Stimulated activated naive B cell treated with anti-CD40 and anti-IgM and Interleukin-4, amounts not matched to agents 10 μg/mL and 1 μg/mL and 100 μg/mL, for 72 hours (primary cell): ENCODE results near the gene MAD1L1.
"Not testable (repeated sequence)": the region's sequence is repeated elsewhere in the genome, so short reads cannot be mapped to it uniquely, and the experiment has no call there.

Experiments used
- ATAC-seq, 2 donors: fragments of 150-1000 bp; cut with Tn5 transposase; replicated peaks; 2 replicates each; pipeline ENCODE4 v1.10.0; 2021; ENCODE audit warnings: moderate library complexity in 1 of 2
- DNase-seq: peaks from one replicate; pipeline ENCODE4 v3.0.0; 2021
- H3K27ac Mint-ChIP-seq: one replicate; pipeline ENCODE4 v1.8.0; 2022; ENCODE audit warnings: mild to moderate bottlenecking, mixed read lengths
- H3K27me3 Mint-ChIP-seq, 2 donors: one replicate each; pipeline ENCODE4 v1.8.0; 2022; ENCODE audit warnings: mixed read lengths in 2 of 2
- H3K36me3 Mint-ChIP-seq, 2 donors: one replicate each; pipeline ENCODE4 v1.8.0; 2022; ENCODE audit warnings: mixed read lengths in 2 of 2, mild to moderate bottlenecking in 1 of 2
- H3K4me1 Mint-ChIP-seq, 2 donors: one replicate each; pipeline ENCODE4 v1.8.0; 2022; ENCODE audit warnings: mixed read lengths in 2 of 2, mild to moderate bottlenecking in 1 of 2
- H3K4me3 Mint-ChIP-seq, 2 donors: one replicate each; pipeline ENCODE4 v1.8.0; 2022; ENCODE audit warnings: mild to moderate bottlenecking in 2 of 2, mixed read lengths in 2 of 2, moderate library complexity in 1 of 2
- H3K9me3 Mint-ChIP-seq, 2 donors: one replicate each; pipeline ENCODE4 v1.8.0; 2022; ENCODE audit warnings: mixed read lengths in 2 of 2, mild to moderate bottlenecking in 1 of 2

MAD1L1 gene

DNA sequence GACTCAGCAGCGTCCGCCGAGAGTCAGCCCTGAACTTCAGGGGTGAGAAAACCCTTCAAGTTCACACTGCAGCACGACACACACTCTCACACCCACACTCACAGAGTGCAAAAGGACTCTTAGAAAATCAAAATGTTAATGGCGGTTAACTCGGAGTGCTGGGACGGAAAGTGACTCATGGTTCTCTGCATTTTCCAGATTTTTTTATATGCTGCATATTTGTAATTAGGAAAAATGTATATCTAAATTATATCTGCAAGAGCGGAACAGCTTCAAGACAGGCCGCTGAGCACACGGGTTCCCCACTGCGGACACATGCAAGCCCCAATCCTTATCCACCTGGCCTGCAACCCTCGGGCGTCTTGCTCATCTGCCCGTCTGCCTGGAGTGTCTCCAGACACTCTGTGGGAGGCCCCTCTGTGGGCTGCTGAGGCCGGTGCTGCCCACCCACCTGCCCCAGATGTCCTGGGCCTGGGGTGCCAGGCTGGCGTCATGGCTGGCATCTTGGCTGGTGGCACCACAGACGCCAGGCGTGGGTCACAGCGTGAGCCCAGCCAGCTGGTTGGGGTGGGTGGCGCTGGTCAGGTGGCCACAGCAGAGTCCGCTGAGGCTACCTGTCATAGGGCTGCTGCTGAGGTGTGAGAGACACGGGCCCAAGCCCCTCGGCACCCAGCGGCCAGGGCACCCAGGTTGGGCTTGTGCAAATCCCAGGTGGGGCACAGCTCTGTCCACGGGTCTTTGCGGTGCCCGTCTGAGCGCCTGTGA, 407.7 kb downstream of the MAD1L1 start:
- ATAC-seq, H3K27ac Mint-ChIP-seq, DNase-seq, H3K4me3 Mint-ChIP-seq, H3K9me3 Mint-ChIP-seq, H3K27me3 Mint-ChIP-seq: not testable (repeated sequence)
- H3K4me1 Mint-ChIP-seq, result peaks cover 6 to 13% of the 10 kb centered on the region in 2 donors
- peaks cover 29 to 31% of the 10 kb centered on the region in 2 donors for H3K36me3 Mint-ChIP-seq

DNA sequence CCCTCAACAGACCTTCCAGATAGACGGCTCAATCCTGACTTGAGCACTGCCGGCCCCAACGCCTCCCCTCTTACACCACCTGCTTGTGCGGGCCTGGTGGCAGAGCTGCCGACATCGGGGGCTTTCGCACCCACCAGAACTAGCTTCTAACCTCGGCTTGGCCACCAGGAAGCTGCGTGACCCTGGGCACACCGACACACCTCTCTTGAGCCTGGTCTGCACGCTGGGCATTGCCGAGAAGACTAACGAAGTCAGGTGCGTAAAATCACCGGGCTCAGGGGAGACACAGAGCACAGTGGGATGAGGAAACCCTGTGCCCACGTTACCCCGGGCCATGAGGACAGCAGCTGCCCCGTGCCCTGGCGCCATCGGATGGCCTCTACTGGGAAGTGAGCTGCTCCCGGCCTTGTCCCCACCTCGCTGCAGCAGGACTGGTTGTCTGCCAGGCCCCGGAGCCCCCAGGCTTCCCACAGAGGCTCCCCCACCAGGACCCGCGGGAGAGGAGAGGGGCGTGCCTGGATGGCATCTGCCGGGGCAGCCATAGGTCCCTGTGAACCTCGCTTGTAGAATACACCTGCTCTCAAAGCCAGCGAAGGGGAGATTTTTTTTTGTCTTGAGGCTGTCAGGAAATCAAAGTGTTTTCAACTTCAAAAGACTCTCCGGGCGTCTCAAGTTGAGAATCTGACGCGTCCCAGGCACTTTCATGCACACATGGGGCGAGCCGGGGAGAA, 408.4 kb downstream of the MAD1L1 start:
- not testable (repeated sequence) for ATAC-seq, H3K9me3 Mint-ChIP-seq, H3K4me3 Mint-ChIP-seq, DNase-seq, H3K27me3 Mint-ChIP-seq
- Mint-ChIP-seq H3K27ac (peak overlapping the region; percentile 20), H3K36me3 (peaks cover 27 to 29% of the 10 kb centered on the region in 2 donors), H3K4me1 (peaks cover 13 to 21% of the 10 kb centered on the region in 2 donors)

DNA sequence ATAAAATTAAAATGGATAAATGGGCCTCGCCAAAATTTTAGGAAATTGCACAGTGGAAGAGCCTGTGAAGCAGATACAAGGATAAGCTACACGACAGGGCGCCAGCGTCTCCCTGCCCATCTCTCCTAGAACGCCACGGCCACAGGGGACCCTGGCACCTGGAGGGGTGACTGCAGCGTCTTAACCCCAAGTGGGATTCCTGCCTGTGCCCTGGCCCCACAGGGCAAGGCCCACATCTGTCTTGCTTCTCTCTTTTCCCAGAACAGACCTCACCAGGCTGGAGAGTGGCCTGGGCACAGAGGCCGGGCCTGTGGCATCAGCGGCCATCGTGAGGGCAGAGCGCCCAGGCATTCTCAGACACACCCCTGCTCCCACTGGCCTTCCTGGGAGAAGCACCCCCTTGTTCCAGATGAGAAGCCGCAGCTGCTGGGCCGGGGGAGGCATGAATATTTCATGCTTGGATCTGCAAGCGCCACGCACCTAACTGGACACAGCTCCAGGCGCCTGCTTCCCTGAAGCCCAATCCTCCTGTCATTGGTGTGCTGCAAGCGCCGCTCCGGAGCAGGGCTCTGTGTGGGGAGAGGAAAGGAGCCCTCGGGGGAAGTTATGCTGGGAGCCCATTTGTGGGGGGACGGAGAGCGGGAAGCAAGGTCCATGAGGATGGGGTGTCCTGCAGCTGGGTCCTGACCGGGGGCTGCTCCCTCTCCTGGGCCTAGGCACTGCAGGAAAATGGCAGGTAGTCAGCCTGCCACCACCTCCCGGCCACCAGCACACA, 409.2 kb downstream of the MAD1L1 start:
- DNase-seq (no peak), ATAC-seq (no peak)
- Mint-ChIP-seq H3K4me3 (no peak overlapping the region), H3K27me3 (no peaks in the 10 kb centered on the region), H3K4me1 (peaks cover 18 to 24% of the 10 kb centered on the region in 2 donors), H3K36me3 (peaks cover 25 to 26% of the 10 kb centered on the region in 2 donors), H3K9me3 (peaks cover 0 to under 1% of the 10 kb centered on the region in 2 donors), H3K27ac (peak overlapping the region; percentile 76)

DNA sequence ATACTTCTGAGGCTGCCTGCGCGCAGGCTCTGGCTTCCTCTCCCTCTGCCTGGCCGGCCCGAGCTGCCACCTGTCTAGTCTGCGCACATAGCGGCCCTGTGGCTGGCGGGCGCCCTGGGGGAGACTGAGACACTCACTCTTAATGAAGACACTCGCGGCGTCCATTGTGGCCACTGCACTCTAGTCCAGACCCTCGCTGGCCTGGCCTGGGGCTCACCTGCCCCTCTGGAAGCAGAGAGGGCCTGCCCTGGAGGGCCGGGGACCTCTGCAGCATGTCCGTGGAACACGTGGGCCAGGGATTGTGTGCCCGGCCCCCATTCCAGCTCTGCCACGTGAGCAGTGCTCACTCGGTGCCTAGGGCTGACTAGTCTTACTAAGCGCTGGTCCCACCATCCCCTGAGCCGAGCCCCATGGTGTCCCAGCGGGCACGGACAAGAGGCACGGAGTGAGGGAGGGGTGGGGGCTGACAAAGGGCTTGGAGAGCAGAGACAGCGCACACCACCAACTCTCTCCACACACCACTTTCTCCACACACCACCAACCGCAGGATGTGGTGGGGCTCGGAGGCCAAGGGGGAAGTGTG, 413.4 kb downstream of the MAD1L1 start:
- Mint-ChIP-seq H3K36me3 (peaks cover 23 to 27% of the 10 kb centered on the region in 2 donors), H3K9me3 (no peaks in the 10 kb centered on the region), H3K27ac (peak overlapping the region; percentile 91), H3K4me3 (peak overlapping the region; percentile 79 to 85), H3K27me3 (no peaks in the 10 kb centered on the region), H3K4me1 (peaks cover 32 to 60% of the 10 kb centered on the region in 2 donors)
- DNase-seq (no peak), ATAC-seq (peak; percentile 19 to 30)

DNA sequence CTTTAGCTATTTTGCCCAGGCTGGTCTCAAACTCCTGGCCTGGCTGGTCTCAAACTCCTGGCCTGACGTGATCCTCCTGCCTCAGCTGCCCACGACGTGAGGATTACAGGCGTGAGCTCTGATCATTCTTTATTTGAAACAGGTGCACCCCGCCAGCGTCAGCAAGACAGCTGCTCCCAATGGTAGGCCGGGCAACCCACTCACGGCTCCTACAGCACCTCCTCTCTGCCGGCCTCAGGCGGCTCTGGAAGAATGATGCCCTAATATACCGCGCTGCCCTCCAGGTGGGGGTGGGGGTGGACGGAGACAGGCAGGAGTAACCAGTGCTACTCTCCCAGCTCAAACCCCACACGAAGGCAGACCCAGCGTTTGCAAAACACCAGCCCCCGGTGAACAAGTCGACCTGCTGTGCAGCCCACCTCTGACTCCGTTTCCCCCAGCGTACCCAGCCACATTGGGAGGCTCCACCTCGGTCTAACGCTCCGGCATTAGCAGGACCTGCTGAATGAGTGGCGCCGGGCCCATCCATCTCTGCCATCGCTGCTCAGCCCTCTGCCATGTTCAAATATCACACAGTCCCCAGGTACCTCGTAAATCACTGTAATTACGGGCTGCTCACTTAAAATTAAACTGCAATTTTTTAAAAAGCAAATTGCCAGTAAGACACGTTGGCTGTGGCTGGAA, 414.0 kb downstream of the MAD1L1 start:
- Mint-ChIP-seq H3K4me1 (peaks cover 32 to 63% of the 10 kb centered on the region in 2 donors), H3K9me3 (no peaks in the 10 kb centered on the region), H3K4me3 (peak overlapping the region; percentile 79 to 85), H3K36me3 (peaks cover 25 to 28% of the 10 kb centered on the region in 2 donors), H3K27me3 (no peaks in the 10 kb centered on the region), H3K27ac (peak overlapping the region; percentile 91)
- ATAC-seq (no peak), DNase-seq (no peak)

DNA sequence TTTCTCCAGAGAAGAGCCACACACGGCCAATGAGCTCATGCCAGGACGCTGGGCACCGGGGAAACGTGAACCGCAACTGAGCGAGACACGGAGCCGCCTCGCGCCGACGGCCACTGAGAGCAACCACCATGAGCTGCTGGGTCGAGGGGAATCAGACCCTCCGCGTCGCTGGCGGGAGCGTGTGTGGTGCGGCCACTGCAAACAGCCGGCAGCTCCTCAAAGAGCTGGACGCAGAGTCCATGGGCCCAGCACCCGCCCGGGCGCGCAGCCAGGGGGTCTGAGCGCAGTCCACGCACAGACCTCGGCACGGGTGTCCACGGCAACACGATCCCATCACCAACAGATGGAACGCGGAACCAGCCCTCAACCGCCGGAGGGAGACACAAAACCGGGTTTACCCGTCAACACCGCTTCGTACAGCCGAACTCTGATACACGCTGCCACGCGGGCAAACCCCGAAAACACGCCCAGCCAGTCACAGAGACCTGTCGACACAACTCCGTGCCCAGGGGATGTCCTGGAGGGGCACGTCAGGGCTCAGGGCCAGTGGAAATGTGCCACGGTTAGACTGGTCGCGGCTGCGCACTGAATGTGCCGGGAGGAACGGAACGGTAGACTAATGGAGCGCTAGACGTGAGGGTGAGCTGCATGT, 415.6 kb downstream of the MAD1L1 start:
- Mint-ChIP-seq H3K36me3 (peaks cover 23 to 28% of the 10 kb centered on the region in 2 donors), H3K9me3 (no peaks in the 10 kb centered on the region), H3K27me3 (no peaks in the 10 kb centered on the region), H3K4me1 (peaks cover 32 to 71% of the 10 kb centered on the region in 2 donors), H3K4me3 (peak overlapping the region; percentile 25 to 52), H3K27ac (peak overlapping the region; percentile 89)
- no peak for DNase-seq
- no peak for ATAC-seq

DNA sequence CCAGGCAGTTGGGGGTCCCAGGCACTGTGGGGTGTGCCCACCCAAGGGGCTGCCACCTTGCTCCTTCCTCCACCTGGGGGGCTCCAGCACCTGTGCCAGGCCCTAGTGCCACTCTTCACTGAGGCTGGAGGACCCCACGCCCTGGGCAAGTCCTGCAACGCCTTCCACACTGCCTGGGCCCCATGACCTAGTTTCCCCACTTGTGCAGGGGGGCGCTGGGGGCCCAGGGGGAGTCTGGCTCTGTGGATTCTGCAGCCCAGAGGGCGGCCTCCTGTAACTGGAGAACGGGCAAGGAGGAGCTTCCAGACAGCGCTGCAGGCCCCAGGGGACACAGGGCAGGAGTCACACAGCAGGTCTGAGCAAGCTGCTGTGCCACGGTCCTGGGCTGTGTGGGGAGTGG, 416.3 kb downstream of the MAD1L1 start:
- peaks cover 32 to 68% of the 10 kb centered on the region in 2 donors for H3K4me1 Mint-ChIP-seq
- not testable (repeated sequence) for DNase-seq, H3K9me3 Mint-ChIP-seq, H3K27me3 Mint-ChIP-seq, ATAC-seq
- peaks cover 23 to 31% of the 10 kb centered on the region in 2 donors for H3K36me3 Mint-ChIP-seq
- H3K27ac Mint-ChIP-seq, result peak overlapping the region; percentile 89
- peak overlapping the region; percentile 25 to 52 for H3K4me3 Mint-ChIP-seq

DNA sequence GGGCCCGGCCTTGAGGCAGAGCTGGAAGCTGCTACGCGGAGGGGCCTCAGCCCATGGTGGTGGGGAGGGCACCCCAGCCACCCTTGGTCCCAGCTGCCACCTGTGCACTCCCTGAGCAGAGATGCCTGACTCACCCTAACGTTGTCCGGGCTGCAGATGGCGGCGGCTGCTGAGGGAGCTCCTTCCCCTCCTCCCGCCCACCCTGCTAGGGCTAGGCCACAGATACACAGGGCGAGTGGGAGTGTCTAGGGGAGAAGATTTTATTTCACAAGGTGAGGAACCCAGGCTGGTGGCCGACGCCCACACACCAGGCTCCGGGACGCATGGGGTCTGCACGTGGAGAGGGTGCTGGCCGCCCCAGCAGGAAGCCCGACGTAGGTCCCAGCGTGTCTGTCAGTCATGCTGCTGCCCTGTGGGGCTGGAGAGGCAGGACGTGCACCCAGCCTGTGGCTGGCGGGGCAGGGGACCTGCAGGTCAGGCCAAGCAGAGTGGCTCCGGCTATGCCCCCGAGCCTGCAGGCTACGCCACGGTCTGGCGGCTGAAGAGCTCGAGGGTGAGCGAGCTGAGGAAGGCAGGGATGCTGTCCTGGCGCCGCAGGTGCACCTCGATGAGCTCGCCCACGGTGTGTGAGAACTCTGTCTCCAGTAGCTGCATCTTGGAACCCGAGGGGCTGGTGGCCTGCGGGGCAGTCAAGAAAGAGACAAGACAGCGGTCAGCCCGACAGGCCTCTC, 417.0 kb downstream of the MAD1L1 start:
- H3K27me3 Mint-ChIP-seq, DNase-seq, H3K9me3 Mint-ChIP-seq, H3K4me3 Mint-ChIP-seq, H3K27ac Mint-ChIP-seq: not testable (repeated sequence)
- peaks cover 23 to 31% of the 10 kb centered on the region in 2 donors for H3K36me3 Mint-ChIP-seq
- peak; percentile 13 to 22 for ATAC-seq
- H3K4me1 Mint-ChIP-seq, result peaks cover 29 to 71% of the 10 kb centered on the region in 2 donors

DNA sequence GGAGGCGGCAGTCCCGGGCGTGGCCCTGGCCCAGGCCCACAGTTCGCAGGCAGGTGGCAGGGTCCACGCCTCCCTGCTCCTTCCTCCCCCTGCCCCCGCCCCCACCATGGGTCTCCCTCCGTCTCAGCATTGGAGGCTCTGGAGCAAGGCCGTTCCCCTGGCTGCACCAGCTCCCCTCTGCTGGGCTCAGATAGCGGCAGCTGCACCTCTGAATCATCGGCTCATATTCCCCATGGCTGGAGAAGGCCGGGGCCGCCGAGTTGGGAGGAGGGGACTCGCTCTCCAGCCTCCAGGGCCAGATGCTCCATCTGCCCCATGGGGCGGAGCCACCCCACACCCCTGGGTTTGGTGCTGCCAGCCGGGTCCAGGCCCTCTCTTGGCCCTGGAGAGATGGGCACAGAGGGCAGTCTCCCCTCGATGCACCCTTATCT, 417.7 kb downstream of the MAD1L1 start:
- H3K4me1 Mint-ChIP-seq, result peaks cover 28 to 73% of the 10 kb centered on the region in 2 donors
- H3K27ac Mint-ChIP-seq, result peak overlapping the region; percentile 71
- no peak overlapping the region for H3K4me3 Mint-ChIP-seq
- peaks cover 23 to 29% of the 10 kb centered on the region in 2 donors for H3K36me3 Mint-ChIP-seq
- H3K9me3 Mint-ChIP-seq, result no peaks in the 10 kb centered on the region
- DNase-seq (no peak), ATAC-seq (no peak)
- no peaks in the 10 kb centered on the region for H3K27me3 Mint-ChIP-seq

DNA sequence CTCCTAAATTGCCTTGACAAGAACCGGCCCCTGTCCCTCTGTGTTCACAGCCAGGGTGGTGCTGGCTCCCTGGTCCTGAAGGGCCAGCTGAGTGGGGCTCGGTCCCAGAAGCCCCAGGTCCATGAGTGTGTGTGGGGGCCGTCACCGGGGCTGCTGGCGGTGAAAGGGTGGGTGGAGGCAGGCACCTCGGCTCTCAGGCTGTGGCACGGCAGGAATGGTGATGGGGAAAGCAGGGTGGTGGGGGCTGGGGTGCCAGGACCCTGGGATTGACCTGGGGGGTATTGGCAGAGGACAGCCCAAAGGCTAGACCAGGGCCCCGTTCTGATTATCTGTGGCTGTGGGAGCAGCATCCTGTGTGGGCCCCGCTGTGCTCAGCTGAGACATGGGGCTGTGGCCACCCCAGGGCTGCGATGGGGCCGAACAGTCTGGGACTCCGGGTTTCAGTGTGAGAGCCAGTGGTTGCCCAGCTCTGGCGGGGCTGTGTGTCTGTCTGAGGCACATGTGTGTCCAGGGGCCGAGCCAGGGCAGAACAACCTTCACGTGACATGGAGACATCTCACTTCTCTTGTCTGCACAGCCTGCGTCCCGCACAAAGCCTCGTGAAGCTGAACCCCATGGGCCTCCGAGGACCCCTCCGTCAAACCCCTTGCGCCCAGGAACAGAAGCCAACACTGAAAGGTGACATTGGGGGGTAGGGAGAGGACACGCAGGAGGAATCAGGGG, 418.5 kb downstream of the MAD1L1 start:
- ATAC-seq (no peak), DNase-seq (no peak)
- no peaks in the 10 kb centered on the region for H3K9me3 Mint-ChIP-seq
- peaks cover 20 to 65% of the 10 kb centered on the region in 2 donors for H3K4me1 Mint-ChIP-seq
- no peaks in the 10 kb centered on the region for H3K27me3 Mint-ChIP-seq
- peak overlapping the region; percentile 37 for H3K27ac Mint-ChIP-seq
- peaks cover 23 to 24% of the 10 kb centered on the region in 2 donors for H3K36me3 Mint-ChIP-seq
- H3K4me3 Mint-ChIP-seq, result no peak overlapping the region

DNA sequence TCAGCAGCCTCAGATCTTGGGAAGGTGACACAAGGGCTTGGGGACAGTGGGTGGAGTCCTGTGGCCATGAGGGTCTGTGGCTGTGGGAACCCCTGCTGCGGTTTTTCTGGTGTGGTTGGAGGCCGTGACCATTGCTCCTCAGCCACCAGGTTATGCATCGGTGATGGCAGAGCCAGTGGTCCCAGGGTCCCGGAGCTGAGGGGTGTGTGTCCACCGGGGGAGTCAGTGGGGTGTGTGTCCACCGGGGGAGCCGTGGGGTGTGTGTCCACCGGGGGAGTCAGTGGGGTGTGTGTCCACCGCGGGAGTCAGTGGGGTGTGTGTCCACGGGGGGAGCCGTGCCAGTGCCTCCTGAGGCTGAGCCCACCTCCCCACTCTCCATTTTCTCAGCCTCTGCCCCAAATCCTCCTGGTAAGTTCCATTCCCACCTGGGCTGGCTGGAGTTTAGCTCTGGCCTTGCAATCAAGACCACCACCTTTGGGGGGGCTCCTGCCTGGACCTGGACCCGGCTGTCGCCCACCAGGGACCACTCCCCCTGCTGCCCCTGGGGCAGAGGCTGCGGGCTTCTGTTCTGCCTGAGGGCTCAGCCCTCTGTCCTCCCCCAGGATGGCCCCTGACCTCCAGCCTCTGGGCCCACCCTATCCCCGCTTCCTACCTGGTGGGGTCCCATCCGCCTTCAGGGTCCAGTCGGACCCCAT, 419.2 kb downstream of the MAD1L1 start:
- H3K4me1 Mint-ChIP-seq, result peaks cover 15 to 58% of the 10 kb centered on the region in 2 donors
- no peaks in the 10 kb centered on the region for H3K9me3 Mint-ChIP-seq
- no peak for ATAC-seq
- H3K27ac Mint-ChIP-seq, result peak overlapping the region; percentile 65
- H3K4me3 Mint-ChIP-seq, result no peak overlapping the region
- no peaks in the 10 kb centered on the region for H3K27me3 Mint-ChIP-seq
- DNase-seq, result no peak
- peaks cover 19 to 20% of the 10 kb centered on the region in 2 donors for H3K36me3 Mint-ChIP-seq
